Ammon's horn (tissue), 1 donor: Measurements from ENCODE around the gene ACER2.
A peak's percentile ranks its signal among the peaks of the same experiment; 100 is the strongest.
"Not testable (repeated sequence)": the region's sequence is repeated elsewhere in the genome, so short reads cannot be mapped to it uniquely, and the experiment has no call there.

Experiments
- DNase-seq: peaks from one replicate; pipeline ENCODE4 v3.0.0-alpha.2; 2016; ENCODE audit warnings: low spot score

ACER2 gene

GRCh38 chr9:19409401-19410194 lies 789 bp downstream of the ACER2 start:
- DNase-seq: peak; percentile 23

GRCh38 chr9:19410195-19410503 lies 1.3 kb downstream of the ACER2 start:
- no peak for DNase-seq

DNA sequence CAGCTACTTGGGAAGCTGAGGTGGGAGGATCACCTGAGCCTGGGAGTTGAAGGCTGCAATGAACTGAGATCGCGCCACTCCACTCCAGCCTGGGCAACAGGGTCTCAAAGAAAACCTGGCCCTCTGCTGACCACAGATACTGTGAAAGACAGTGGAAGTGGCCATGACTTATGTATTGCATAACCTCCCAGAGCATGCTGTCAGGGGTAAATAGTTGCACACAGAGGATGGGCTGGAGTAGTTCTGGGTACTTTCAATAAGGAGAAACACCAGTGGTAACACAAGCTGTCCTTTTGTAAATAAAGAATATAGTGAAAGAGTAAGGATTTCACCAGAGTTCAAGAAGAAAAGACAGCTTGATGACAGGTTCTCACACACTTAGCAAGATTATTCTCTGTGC lies 1.8 kb downstream of the ACER2 start:
- DNase-seq: no peak

GRCh38 chr9:19411316-19411715 lies 2.5 kb downstream of the ACER2 start:
- DNase-seq: no peak

DNA sequence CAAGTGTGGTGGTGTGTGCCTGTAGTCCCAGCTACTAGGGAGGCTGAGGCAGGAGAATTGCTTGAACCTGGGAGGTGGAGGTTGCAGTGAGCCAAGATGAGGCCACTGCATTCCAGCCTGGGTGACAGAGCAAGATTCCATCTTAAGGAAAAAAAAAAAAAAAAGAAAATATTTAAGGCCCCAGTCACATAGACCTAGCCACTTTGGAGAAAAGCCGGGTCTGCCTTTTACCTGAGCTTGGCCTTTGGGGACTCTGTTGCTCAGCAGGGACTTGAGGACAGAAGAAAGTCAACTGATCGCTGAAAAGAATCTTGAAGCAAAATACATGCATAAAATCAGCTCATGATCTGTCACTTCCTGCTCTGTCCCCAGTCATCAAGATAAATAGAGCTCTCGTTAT lies 4.6 kb downstream of the ACER2 start:
- DNase-seq: not testable (repeated sequence)

- DNase-seq: no peak
These were observed 7.3 kb downstream of the ACER2 start for GRCh38 chr9:19416143-19416542.

- DNase-seq: no peak
These were observed 12.1 kb downstream of the ACER2 start for GRCh38 chr9:19420877-19421276.

- DNase-seq: no peak
These were observed 14.4 kb downstream of the ACER2 start for GRCh38 chr9:19423163-19423562.

DNA sequence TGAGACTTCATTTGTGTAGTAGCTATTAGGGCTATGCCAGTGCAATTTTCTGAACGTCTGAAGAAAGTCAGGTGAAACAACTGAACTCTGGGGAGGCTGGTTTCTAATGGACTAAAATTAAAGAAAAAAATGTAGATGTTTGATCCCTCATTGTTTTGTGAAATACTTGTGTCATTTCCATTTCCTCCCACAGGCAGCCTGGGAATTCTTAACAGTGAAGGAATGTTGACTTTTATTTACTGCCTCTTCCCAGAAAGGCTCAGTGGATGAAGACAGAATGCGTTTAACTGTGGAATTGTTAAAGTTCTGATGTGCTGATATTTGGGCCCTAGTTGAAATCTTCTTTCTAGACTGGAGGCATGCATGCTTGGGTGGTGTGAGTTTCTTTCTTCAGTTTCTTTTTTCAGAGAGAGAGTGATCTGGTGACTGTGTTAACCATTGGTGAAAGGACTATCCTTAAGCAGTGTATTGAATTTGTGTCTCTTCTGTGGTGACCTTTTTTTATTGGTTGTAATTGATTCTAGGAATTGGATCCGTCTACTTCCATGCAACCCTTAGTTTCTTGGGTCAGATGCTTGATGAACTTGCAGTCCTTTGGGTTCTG lies 15.5 kb downstream of the ACER2 start:
- DNase-seq: no peak

DNA sequence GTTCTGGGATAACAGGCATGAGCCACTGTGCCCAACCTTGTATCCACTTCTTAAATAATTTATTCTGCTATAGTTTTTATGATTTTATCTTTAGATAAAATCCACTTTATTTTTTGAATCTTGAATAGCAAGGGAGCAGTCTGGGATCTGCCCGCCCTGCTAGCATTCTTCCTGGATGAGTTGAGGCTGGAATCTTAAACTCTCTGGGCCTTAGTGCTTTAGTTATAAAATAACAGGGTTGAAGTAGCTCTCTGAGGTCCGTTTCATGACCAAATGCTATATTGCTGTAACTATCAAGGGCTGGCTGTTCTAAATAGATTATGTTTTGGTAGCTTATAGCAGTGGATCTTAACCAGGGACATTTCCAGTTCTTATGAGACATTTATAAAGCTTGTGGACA lies 20.8 kb downstream of the ACER2 start:
- DNase-seq: no peak

- no peak for DNase-seq
These were observed 21.5 kb downstream of the ACER2 start for GRCh38 chr9:19430201-19430760.

- no peak for DNase-seq
These were observed 22.8 kb downstream of the ACER2 start for GRCh38 chr9:19431361-19432171.

- no peak for DNase-seq
These were observed 23.7 kb downstream of the ACER2 start for GRCh38 chr9:19432473-19432872.

GRCh38 chr9:19433729-19434128 lies 24.9 kb downstream of the ACER2 start:
- DNase-seq: not testable (repeated sequence)

DNA sequence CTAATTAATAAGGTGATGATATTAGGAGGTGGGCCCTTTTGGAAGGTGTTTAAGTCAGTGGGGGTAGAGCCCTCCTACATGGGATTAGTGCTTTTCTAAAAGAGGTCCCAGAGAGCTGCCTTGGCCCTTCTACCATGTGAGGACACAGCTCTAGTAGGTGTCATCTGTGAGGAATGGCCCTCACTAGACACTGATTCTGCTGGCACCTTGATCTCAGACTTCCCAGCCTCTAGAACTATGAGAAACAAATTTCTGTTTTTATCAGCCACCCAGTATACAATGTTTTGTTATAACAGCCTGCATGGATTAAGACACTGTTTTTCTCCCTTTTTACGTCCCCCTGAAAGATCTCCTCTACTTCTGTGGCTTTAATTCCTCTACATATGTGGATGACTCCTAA lies 31.6 kb downstream of the ACER2 start:
- no peak for DNase-seq

DNA sequence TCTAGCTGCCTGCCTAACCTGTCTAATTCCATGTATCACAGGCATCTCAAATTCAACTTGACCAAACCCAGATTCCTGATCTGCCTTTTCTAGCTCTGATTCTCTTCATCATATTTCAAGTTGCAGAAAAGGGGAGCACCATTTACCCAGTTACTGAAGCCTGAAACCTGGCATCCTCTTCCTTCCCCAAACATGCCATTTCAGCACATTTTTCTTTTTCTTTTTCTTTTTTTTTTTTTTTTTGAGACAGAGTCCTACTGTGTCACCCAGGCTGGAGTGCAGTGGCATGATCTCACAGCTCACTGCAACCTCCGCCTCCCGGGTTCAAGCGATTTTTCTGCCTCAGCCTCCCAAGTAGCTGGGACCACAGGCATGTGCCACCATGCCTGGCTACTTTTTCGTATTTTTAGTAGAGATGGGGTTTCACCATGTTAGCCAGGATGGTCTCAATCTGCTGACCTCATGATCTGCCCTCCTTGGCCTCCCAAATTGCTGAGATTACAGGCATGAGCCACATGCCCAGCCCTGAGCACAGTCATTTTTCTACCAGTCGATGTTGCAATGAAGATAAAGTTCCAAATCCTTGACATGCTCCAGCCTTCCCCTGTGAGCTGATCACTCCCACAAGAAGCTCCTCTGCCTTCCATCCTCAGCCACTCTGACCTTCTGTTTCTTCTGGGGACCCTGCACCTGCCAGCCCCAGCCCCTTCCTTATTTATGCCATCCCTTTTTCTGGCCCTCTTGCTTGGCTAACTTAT lies 32.2 kb downstream of the ACER2 start:
- DNase-seq: no peak

DNA sequence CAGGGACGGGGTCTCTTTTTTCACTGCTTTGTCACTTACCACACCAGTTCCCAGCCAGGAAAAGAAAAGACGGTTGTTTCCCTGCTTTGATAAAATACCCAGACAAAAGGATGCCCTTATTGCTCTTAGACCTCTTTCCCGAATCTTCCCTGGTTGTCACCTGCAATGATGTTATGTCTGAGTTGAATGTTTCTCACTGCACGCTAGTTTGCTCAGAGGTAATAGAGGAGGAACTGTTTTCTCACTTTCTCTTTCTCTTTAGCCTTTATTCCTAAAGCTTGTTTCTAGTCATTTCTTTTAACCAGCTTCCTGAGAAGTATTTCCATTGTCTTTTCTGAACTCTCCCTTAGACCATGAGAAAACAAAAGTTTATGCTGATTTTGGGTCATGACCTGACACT lies 32.9 kb downstream of the ACER2 start:
- DNase-seq: no peak

- DNase-seq: no peak
These were observed 33.4 kb downstream of the ACER2 start for GRCh38 chr9:19442240-19442639.

DNA sequence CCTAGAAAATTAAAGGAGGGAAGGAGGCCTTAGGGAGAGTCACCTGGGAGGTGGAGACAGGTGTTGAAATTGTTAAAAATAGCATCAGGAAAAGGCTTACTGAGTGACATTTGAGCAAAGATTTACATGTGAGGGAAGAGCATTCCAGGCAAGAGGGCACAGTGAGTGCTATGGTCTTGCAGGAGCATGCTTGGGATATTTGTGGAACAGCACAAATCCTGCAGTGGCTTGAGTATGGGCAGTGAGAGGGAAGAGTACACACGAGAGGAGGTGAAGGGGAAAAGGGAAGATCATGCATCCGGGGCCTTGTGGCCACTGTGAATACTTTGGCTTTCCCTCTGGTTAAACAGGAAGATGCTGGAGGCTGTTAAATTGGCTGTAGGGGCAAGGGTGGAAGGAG lies 36.6 kb downstream of the ACER2 start:
- no peak for DNase-seq

DNA sequence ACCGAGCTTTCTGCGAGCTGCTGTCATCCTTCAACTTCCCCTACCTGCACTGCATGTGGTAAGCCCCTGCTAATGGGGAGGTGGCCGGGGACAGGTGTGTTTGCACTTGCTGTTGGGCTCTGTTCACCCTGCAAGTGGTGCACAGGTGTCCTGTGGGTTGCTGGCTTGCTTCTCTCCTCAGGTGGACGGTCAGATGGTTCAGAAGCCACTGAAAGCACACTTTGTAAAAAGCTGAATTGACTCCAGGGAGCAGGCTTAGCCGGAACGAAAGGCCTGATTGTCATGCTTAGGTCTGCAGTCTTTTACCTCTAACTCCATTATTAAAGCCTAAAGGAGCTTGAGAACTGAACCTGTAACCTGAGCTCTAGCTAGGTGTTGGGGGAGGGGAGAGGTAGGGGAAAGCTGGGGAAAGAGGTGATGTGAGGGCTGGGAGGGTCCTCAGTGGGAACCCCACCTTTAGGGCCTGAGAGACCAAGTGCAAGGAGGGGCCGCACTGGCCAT lies 37.6 kb downstream of the ACER2 start:
- DNase-seq: no peak

DNA sequence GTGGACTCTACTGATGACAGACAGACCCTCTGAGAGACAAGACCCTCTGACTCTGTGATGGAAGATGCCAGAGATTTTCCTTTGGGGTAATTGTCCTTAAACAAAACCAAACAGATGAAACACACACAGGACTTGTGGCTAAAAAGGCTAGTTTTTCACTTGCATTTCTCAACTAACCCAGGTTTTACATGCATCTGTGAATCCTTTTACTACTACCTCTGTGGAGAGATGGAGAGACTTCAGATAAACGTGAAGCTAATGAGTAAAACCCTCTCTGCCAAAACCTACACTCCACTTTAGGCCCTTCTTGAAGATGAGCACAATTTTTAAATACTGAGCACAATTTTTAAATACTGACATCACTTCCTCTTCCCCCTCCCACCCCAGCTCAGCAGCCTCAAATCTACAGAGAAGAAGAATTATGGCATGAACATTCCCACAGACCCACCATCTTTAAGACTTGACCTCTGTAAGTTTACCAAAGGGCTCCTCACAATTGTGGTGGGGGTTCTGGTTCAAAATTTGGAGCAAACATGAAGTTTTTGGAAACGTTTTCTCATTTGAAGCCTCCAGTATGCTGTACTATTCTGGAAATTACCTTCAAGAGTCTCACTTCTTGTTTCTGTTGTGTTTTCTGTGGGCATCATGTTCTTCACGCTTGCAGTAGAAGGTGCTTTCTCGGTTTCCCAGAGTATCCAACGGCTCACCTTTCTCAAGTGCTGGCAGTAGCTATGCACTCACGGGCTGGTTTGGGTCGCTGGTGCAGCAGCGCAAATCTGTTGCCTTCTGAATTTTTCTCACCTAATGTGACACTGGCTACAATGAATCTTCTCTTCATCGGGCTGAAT lies 42.7 kb downstream of the ACER2 start:
- DNase-seq: no peak
